Measurements from ENCODE around the gene LYPD3.

GRCh38 chr19:43479961-43480561 lies 14.7 kb upstream of the LYPD3 start:
- TF ChIP-seq SUZ12 (IDR thresholded peaks at IDR 0.05) (no peak), BHLHE40 (IDR thresholded peaks at IDR 0.05; ENCODE audit: borderline replicate concordance) (no peak)

All from HEK293T (cell line).